ENCODE results near the gene ZFYVE28. TPM values are rescaled to one million over a fixed set of nuclear protein-coding genes. Genes with fewer than 3 reads are reported as not detected.

Gene ZFYVE28
- total and polyA plus RNA-seq, 2 donors (not counting 1 experiment from before 2014, with no cell fraction given): 5.8 to 12.1 TPM

DNA sequence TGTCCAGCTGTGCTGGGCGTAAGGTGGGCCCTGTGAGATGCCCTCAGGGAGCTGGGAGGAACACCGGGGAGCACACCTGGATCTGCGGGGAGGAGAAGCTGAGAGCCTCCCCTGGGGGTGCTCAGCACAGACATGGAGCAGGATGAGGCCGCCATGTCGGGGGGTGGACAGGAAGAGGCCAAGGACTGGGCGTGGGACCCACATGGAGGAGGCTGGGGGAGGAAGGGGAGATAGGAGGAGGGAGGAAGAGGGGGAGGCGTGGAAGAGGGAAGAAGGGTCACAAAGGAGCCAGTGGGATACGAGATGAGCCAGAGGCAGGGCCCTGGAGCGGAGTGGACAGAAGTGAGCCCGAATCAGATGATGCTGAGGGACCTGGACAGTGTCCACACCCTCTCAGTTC, 66.3 kb downstream of the ZFYVE28 start:
- no peaks in the 10 kb centered on the region for H3K27me3 ChIP-seq (replicated peaks in 1 of 4; ENCODE audit: control extremely low read depth in 1 of 4, control insufficient read depth in 3 of 4, insufficient read depth in 4 of 4, low read length in 3 of 4)
- H3K4me2 ChIP-seq (replicated peaks; ENCODE audit: low read depth, low read length, poor library complexity, severe bottlenecking): no peak overlapping the region
- no peak overlapping the region for H3K4me3 ChIP-seq (ENCODE audit: control extremely low read depth in 1 of 5, extremely low read depth in 1 of 5, insufficient read depth in 1 of 5, low read depth in 2 of 5, low read length in 4 of 5)
- no peak overlapping the region for H3K9ac ChIP-seq (ENCODE audit: low read length)
- peaks cover 11% of the 10 kb centered on the region for H3K79me2 ChIP-seq (ENCODE audit: control insufficient read depth, insufficient read depth, low read length)
- POLR2A ChIA-PET: no interaction called here
- no peak for DNase-seq
- peaks cover 11 to 13% of the 10 kb centered on the region in 2 donors for H3K4me1 ChIP-seq (ENCODE audit: control insufficient read depth in 2 of 2, insufficient read depth in 2 of 2, low read length in 2 of 2)
- no peak overlapping the region for H3K4me3 Mint-ChIP-seq
- H2AFZ ChIP-seq (ENCODE audit: insufficient read depth, low read depth, low read length, poor library complexity, severe bottlenecking): no peak overlapping the region
- H3K4me1 Mint-ChIP-seq: peaks cover 15% of the 10 kb centered on the region
- H3K27ac ChIP-seq (ENCODE audit: low read length in 2 of 2): no peak overlapping the region
- peaks cover 2% of the 10 kb centered on the region for H3K9me3 Mint-ChIP-seq (ENCODE audit: insufficient read depth)
- H3K9me3 ChIP-seq (ENCODE audit: control extremely low read depth in 1 of 3, control insufficient read depth in 2 of 3, insufficient read depth in 1 of 3, low read length in 2 of 3): peaks cover 0 to 1% (median under 1%) of the 10 kb centered on the region in 3 donors
- no peaks in the 10 kb centered on the region for H3K36me3 ChIP-seq (replicated peaks in 1 of 2; ENCODE audit: control extremely low read depth in 1 of 2, control insufficient read depth in 1 of 2, extremely low read depth in 1 of 2, insufficient read depth in 2 of 2, low read length in 1 of 2)
- no peak for ATAC-seq (ENCODE audit: low read depth)
- CTCF ChIA-PET: interaction anchor here (6.0 kb wide), 1 partner anchor 133 kb away, joined by 43 read pairs; no protein-coding TSS in a partner anchor
- H4K20me1 ChIP-seq (ENCODE audit: control insufficient read depth, insufficient read depth, low read length, poor library complexity, severe bottlenecking): no peaks in the 10 kb centered on the region
- no peak for TF ChIP-seq EZH2 (IDR thresholded peaks at IDR 0.05; ENCODE audit: borderline replicate concordance, insufficient read depth, low read depth, low read length, poor library complexity, severe bottlenecking)
- TF ChIP-seq, protein P1, sequence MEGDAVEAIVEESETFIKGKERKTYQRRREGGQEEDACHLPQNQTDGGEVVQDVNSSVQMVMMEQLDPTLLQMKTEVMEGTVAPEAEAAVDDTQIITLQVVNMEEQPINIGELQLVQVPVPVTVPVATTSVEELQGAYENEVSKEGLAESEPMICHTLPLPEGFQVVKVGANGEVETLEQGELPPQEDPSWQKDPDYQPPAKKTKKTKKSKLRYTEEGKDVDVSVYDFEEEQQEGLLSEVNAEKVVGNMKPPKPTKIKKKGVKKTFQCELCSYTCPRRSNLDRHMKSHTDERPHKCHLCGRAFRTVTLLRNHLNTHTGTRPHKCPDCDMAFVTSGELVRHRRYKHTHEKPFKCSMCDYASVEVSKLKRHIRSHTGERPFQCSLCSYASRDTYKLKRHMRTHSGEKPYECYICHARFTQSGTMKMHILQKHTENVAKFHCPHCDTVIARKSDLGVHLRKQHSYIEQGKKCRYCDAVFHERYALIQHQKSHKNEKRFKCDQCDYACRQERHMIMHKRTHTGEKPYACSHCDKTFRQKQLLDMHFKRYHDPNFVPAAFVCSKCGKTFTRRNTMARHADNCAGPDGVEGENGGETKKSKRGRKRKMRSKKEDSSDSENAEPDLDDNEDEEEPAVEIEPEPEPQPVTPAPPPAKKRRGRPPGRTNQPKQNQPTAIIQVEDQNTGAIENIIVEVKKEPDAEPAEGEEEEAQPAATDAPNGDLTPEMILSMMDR (IDR thresholded peaks at IDR 0.05): no peak
- 89% methylated on average over 9 of the region's 10 CpGs for WGBS (ENCODE audit: insufficient coverage)
- intact Hi-C loops (cut with micrococcal nuclease): loop anchor here (5.0 kb wide), 1 partner anchor 70 kb away; no protein-coding TSS in a partner anchor
- no peaks in the 10 kb centered on the region for H3K27me3 Mint-ChIP-seq
- no peak overlapping the region for H3K27ac Mint-ChIP-seq

DNA sequence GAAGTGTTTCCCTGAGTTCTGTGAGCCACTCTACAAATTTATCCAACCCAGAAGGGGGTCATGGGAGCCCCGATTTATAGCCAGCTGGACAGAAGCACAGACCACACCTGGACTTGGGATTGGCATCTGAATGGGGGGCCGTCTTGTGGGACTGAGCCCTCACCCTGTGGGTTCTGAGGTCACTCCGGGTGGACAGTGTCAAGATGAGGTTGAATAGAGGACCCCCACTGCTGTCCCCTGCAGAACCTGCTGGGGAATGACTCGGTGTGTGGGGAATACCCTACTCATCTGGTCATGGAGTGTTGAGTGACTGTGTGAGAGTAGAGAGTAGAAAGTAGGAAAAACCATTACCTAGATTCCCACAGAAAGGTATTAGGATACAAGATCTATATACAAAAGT, 67.5 kb downstream of the ZFYVE28 start:
- no peaks in the 10 kb centered on the region for H4K20me1 ChIP-seq (ENCODE audit: control insufficient read depth, insufficient read depth, low read length, poor library complexity, severe bottlenecking)
- H3K27me3 ChIP-seq (replicated peaks in 1 of 4; ENCODE audit: control extremely low read depth in 1 of 4, control insufficient read depth in 3 of 4, insufficient read depth in 4 of 4, low read length in 3 of 4): no peaks in the 10 kb centered on the region
- intact Hi-C loops (cut with micrococcal nuclease): loop anchor here (5.0 kb wide), 1 partner anchor 69 kb away; no protein-coding TSS in a partner anchor
- H3K36me3 ChIP-seq (replicated peaks in 1 of 2; ENCODE audit: control extremely low read depth in 1 of 2, control insufficient read depth in 1 of 2, extremely low read depth in 1 of 2, insufficient read depth in 2 of 2, low read length in 1 of 2): no peaks in the 10 kb centered on the region
- no peak overlapping the region for H3K9ac ChIP-seq (ENCODE audit: low read length)
- peaks cover 3 to 5% (median 5%) of the 10 kb centered on the region in 3 donors for H3K9me3 ChIP-seq (ENCODE audit: control extremely low read depth in 1 of 3, control insufficient read depth in 2 of 3, insufficient read depth in 1 of 3, low read length in 2 of 3)
- ATAC-seq (ENCODE audit: low read depth): no peak
- H3K27ac ChIP-seq (ENCODE audit: low read length in 2 of 2): no peak overlapping the region
- peaks cover 11 to 13% of the 10 kb centered on the region in 2 donors for H3K4me1 ChIP-seq (ENCODE audit: control insufficient read depth in 2 of 2, insufficient read depth in 2 of 2, low read length in 2 of 2)
- H3K9me3 Mint-ChIP-seq (ENCODE audit: insufficient read depth): peaks cover 3% of the 10 kb centered on the region
- no peak for DNase-seq
- no peak overlapping the region for H3K27ac Mint-ChIP-seq
- ChIA-PET POLR2A (no interaction called here), CTCF (no interaction called here)
- H3K4me3 ChIP-seq (ENCODE audit: control extremely low read depth in 1 of 5, extremely low read depth in 1 of 5, insufficient read depth in 1 of 5, low read depth in 2 of 5, low read length in 4 of 5): no peak overlapping the region
- H3K4me3 Mint-ChIP-seq: no peak overlapping the region
- no peak for TF ChIP-seq EZH2 (IDR thresholded peaks at IDR 0.05; ENCODE audit: borderline replicate concordance, insufficient read depth, low read depth, low read length, poor library complexity, severe bottlenecking)
- TF ChIP-seq, protein P1 (IDR thresholded peaks at IDR 0.05): no peak
- peaks cover 11% of the 10 kb centered on the region for H3K79me2 ChIP-seq (ENCODE audit: control insufficient read depth, insufficient read depth, low read length)
- peaks cover 15% of the 10 kb centered on the region for H3K4me1 Mint-ChIP-seq
- WGBS (ENCODE audit: insufficient coverage): 93% methylated on average over 3 of the region's 4 CpGs
- H3K27me3 Mint-ChIP-seq: no peaks in the 10 kb centered on the region
- no peak overlapping the region for H3K4me2 ChIP-seq (replicated peaks; ENCODE audit: low read depth, low read length, poor library complexity, severe bottlenecking)
- H2AFZ ChIP-seq (ENCODE audit: insufficient read depth, low read depth, low read length, poor library complexity, severe bottlenecking): no peak overlapping the region

Data from B cell (primary cell).